ENCODE data around the gene RPL26. TPM values are rescaled to one million over a fixed set of nuclear protein-coding genes. Genes with fewer than 3 reads are reported as not detected.

Gene RPL26
- total RNA-seq = 3,064 TPM
- polyA plus RNA-seq = 3,805 TPM

- Histone ChIP-seq H3K4me3 (ENCODE audit: low read depth, low read length) (peak within 1 kb of the TSS; percentile 81), H3K4me1 (ENCODE audit: insufficient read depth) (no peaks in the 10 kb centered on the region), H3K36me3 (ENCODE audit: insufficient read depth) (no peaks in the 10 kb centered on the region), H3K27ac (ENCODE audit: low read depth) (peak within 1 kb of the TSS; percentile 86)
- DNase-seq (ENCODE audit: extremely low spot score) = peak; percentile 98
- WGBS = under 1% methylated on average over 55 of the region's 55 CpGs
These were observed at the start of gene RPL26 for GRCh38 chr17:8383143-8383822. TSS of gene RPL26 (minus strand) at chr17:8383193. CDS start at chr17:8382310, 883 bp downstream.

- H3K4me3 ChIP-seq (ENCODE audit: low read depth, low read length) = no peak overlapping the region
- no peaks in the 10 kb centered on the region for H3K36me3 ChIP-seq (ENCODE audit: insufficient read depth)
- H3K27ac ChIP-seq (ENCODE audit: low read depth) = no peak overlapping the region
- DNase-seq (ENCODE audit: extremely low spot score) = no peak
- 52% methylated on average over 7 of the region's 7 CpGs for WGBS
- no peaks in the 10 kb centered on the region for H3K4me1 ChIP-seq (ENCODE audit: insufficient read depth)
These were observed 48.0 kb upstream of the RPL26 start for GRCh38 chr17:8430966-8431365.

GRCh38 chr17:8426802-8427201 lies 43.8 kb upstream of the RPL26 start:
- H3K36me3 ChIP-seq (ENCODE audit: insufficient read depth) = no peaks in the 10 kb centered on the region
- DNase-seq (ENCODE audit: extremely low spot score) = no peak
- WGBS = 90% methylated on average over 3 of the region's 3 CpGs
- H3K27ac ChIP-seq (ENCODE audit: low read depth) = no peak overlapping the region
- no peak overlapping the region for H3K4me3 ChIP-seq (ENCODE audit: low read depth, low read length)
- H3K4me1 ChIP-seq (ENCODE audit: insufficient read depth) = no peaks in the 10 kb centered on the region

GRCh38 chr17:8426094-8426720 lies 43.2 kb upstream of the RPL26 start:
- Histone ChIP-seq H3K27ac (ENCODE audit: low read depth) (no peak overlapping the region), H3K36me3 (ENCODE audit: insufficient read depth) (no peaks in the 10 kb centered on the region), H3K4me1 (ENCODE audit: insufficient read depth) (no peaks in the 10 kb centered on the region), H3K4me3 (ENCODE audit: low read depth, low read length) (no peak overlapping the region)
- 78% methylated on average over 6 of the region's 6 CpGs for WGBS
- DNase-seq (ENCODE audit: extremely low spot score) = no peak

- Histone ChIP-seq H3K36me3 (ENCODE audit: insufficient read depth) (no peaks in the 10 kb centered on the region), H3K4me3 (ENCODE audit: low read depth, low read length) (no peak overlapping the region), H3K27ac (ENCODE audit: low read depth) (no peak overlapping the region), H3K4me1 (ENCODE audit: insufficient read depth) (no peaks in the 10 kb centered on the region)
- DNase-seq (ENCODE audit: extremely low spot score) = no peak
- WGBS = 64% methylated on average over 3 of the region's 3 CpGs
These were observed 38.6 kb upstream of the RPL26 start for GRCh38 chr17:8421571-8421970.

GRCh38 chr17:8420041-8420934 lies 37.3 kb upstream of the RPL26 start:
- H3K4me1 ChIP-seq (ENCODE audit: insufficient read depth) = no peaks in the 10 kb centered on the region
- H3K4me3 ChIP-seq (ENCODE audit: low read depth, low read length) = no peak overlapping the region
- no peak for DNase-seq (ENCODE audit: extremely low spot score)
- no peak overlapping the region for H3K27ac ChIP-seq (ENCODE audit: low read depth)
- no peaks in the 10 kb centered on the region for H3K36me3 ChIP-seq (ENCODE audit: insufficient read depth)
- WGBS = 39% methylated on average over 5 of the region's 5 CpGs

GRCh38 chr17:8419305-8419704 lies 36.3 kb upstream of the RPL26 start:
- Histone ChIP-seq H3K4me3 (ENCODE audit: low read depth, low read length) (no peak overlapping the region), H3K27ac (ENCODE audit: low read depth) (no peak overlapping the region), H3K4me1 (ENCODE audit: insufficient read depth) (no peaks in the 10 kb centered on the region), H3K36me3 (ENCODE audit: insufficient read depth) (no peaks in the 10 kb centered on the region)
- DNase-seq (ENCODE audit: extremely low spot score) = no peak
- 45% methylated on average over 1 of the region's 1 CpG for WGBS

GRCh38 chr17:8418471-8418870 lies 35.5 kb upstream of the RPL26 start:
- Histone ChIP-seq H3K36me3 (ENCODE audit: insufficient read depth) (no peaks in the 10 kb centered on the region), H3K4me1 (ENCODE audit: insufficient read depth) (no peaks in the 10 kb centered on the region), H3K27ac (ENCODE audit: low read depth) (no peak overlapping the region), H3K4me3 (ENCODE audit: low read depth, low read length) (no peak overlapping the region)
- no peak for DNase-seq (ENCODE audit: extremely low spot score)
- WGBS = 45% methylated on average over 1 of the region's 1 CpG

GRCh38 chr17:8417806-8418205 lies 34.8 kb upstream of the RPL26 start:
- Histone ChIP-seq H3K4me1 (ENCODE audit: insufficient read depth) (no peaks in the 10 kb centered on the region), H3K4me3 (ENCODE audit: low read depth, low read length) (no peak overlapping the region), H3K36me3 (ENCODE audit: insufficient read depth) (no peaks in the 10 kb centered on the region), H3K27ac (ENCODE audit: low read depth) (no peak overlapping the region)
- no peak for DNase-seq (ENCODE audit: extremely low spot score)
- WGBS = 83% methylated on average over 4 of the region's 4 CpGs

- Histone ChIP-seq H3K4me1 (ENCODE audit: insufficient read depth) (no peaks in the 10 kb centered on the region), H3K36me3 (ENCODE audit: insufficient read depth) (no peaks in the 10 kb centered on the region), H3K4me3 (ENCODE audit: low read depth, low read length) (no peak overlapping the region), H3K27ac (ENCODE audit: low read depth) (no peak overlapping the region)
- DNase-seq (ENCODE audit: extremely low spot score) = no peak
These were observed 30.9 kb upstream of the RPL26 start for GRCh38 chr17:8413938-8414337.

GRCh38 chr17:8413328-8413727 lies 30.3 kb upstream of the RPL26 start:
- Histone ChIP-seq H3K27ac (ENCODE audit: low read depth) (no peak overlapping the region), H3K4me1 (ENCODE audit: insufficient read depth) (no peaks in the 10 kb centered on the region), H3K36me3 (ENCODE audit: insufficient read depth) (no peaks in the 10 kb centered on the region), H3K4me3 (ENCODE audit: low read depth, low read length) (no peak overlapping the region)
- WGBS = 79% methylated on average over 4 of the region's 4 CpGs
- DNase-seq (ENCODE audit: extremely low spot score) = no peak

GRCh38 chr17:8412089-8412488 lies 29.1 kb upstream of the RPL26 start:
- 68% methylated on average over 5 of the region's 5 CpGs for WGBS
- H3K36me3 ChIP-seq (ENCODE audit: insufficient read depth) = no peaks in the 10 kb centered on the region
- H3K4me3 ChIP-seq (ENCODE audit: low read depth, low read length) = no peak overlapping the region
- DNase-seq (ENCODE audit: extremely low spot score) = no peak
- no peak overlapping the region for H3K27ac ChIP-seq (ENCODE audit: low read depth)
- H3K4me1 ChIP-seq (ENCODE audit: insufficient read depth) = no peaks in the 10 kb centered on the region

GRCh38 chr17:8410883-8411238 lies 27.9 kb upstream of the RPL26 start:
- no peak overlapping the region for H3K27ac ChIP-seq (ENCODE audit: low read depth)
- DNase-seq (ENCODE audit: extremely low spot score) = no peak
- WGBS = 94% methylated on average over 1 of the region's 1 CpG
- H3K4me1 ChIP-seq (ENCODE audit: insufficient read depth) = no peaks in the 10 kb centered on the region
- H3K4me3 ChIP-seq (ENCODE audit: low read depth, low read length) = no peak overlapping the region
- H3K36me3 ChIP-seq (ENCODE audit: insufficient read depth) = no peaks in the 10 kb centered on the region
